Transverse colon (tissue), 4 donors: Measurements from ENCODE around the gene DENND1A. TPM values are rescaled to one million over a fixed set of nuclear protein-coding genes. Genes with fewer than 3 reads are reported as not detected.

Source experiments
- DNase-seq: peaks from one replicate; pipeline ENCODE4 v3.0.0-alpha.2; 2019
- H3K27ac ChIP-seq, 4 donors: fragments of 200-600 bp; sonication (generic); 2 replicates each; pipeline ENCODE4 v1.5.1; 2016 to 2018; ENCODE audit warnings: inconsistent platforms in 4 of 4
- H3K27me3 ChIP-seq: fragments of 200-600 bp; sonication (generic); 2 replicates; pipeline ENCODE4 v1.5.1; 2017; ENCODE audit warnings: inconsistent platforms
- H3K36me3 ChIP-seq, 4 donors: fragments of 200-600 bp; sonication (generic); 2 replicates each; pipeline ENCODE4 v1.5.1; 2017 to 2019; ENCODE audit warnings: inconsistent platforms in 4 of 4
- H3K4me1 ChIP-seq, 4 donors: fragments of 200-600 bp; sonication (generic); 2 replicates each; pipeline ENCODE4 v1.5.1; 2017 to 2020; ENCODE audit warnings: inconsistent platforms in 4 of 4
- H3K4me3 ChIP-seq, 4 donors: fragments of 200-600 bp; sonication (generic); 1 replicate in 1 of 4; 2 replicates in 3 of 4; pipeline versions ENCODE4 v1.5.1 to v1.6.1; 2017 to 2019; ENCODE audit warnings: inconsistent platforms in 4 of 4
- H3K9me3 ChIP-seq, 2 donors: fragments of 200-600 bp; sonication (generic); 2 replicates each; pipeline ENCODE4 v1.5.1; 2017 to 2019; ENCODE audit warnings: inconsistent platforms in 2 of 2
- CTCF ChIP-seq, 5 experiments: fragments of 200-600 bp in 3 of 5; fragments of 450-650 bp in 2 of 5; sonication (generic) in 3 of 5; IDR thresholded peaks; 1 replicate in 2 of 5; 2 replicates in 3 of 5; pipeline ENCODE4 v1.5.1; 2016 to 2017; ENCODE audit warnings: antibody characterized with exemption in 5 of 5, inconsistent platforms in 3 of 5, mild to moderate bottlenecking in 2 of 5, moderate library complexity in 1 of 5
- EP300 ChIP-seq: sonication (generic); formaldehyde crosslinking; IDR thresholded peaks from one replicate; pipeline ENCODE4 v1.6.1; 2017; ENCODE audit warnings: antibody characterized with exemption, low read depth
- POLR2A ChIP-seq: fragments of 450-650 bp; IDR thresholded peaks from one replicate; pipeline ENCODE4 v1.6.1; 2016; ENCODE audit warnings: antibody characterized with exemption, mild to moderate bottlenecking, moderate library complexity
- POLR2AphosphoS5 ChIP-seq, 3 donors: sonication (generic); formaldehyde crosslinking; IDR thresholded peaks; one replicate each; pipeline ENCODE4 v1.6.1; 2016; ENCODE audit warnings: antibody characterized with exemption in 3 of 3
- WGBS, 2 donors: methylation state at CpG; one replicate each; pipeline ENCODE4 v1.1.5; 2018; ENCODE audit warnings: low coverage in 1 of 2; 5-methylcytosine and 5-hydroxymethylcytosine counted together
- in situ Hi-C, 4 donors: fragments of 200-750 bp; cut with MboI; loops; one replicate each; pipeline versions ENCODE4 v1.15.0 to v1.15.1; 2017; ENCODE audit warnings: low sequenced_read_pairs in 3 of 4, low pct_ligation_motif_present in 1 of 4, low pct_unique_long_range_greater_than_20kb in 1 of 4
- intact Hi-C: fragments of 100-400 bp; cut with DNase I; formaldehyde crosslinking; loops from one replicate; pipeline ENCODE4 v1.15.1; 2023; ENCODE audit warnings: low total_unique reads
- total RNA-seq, 4 donors: library from RNA; depleted of rRNA; stranded (reverse); fragments of >200 nt; gene quantifications; one replicate each; pipeline ENCODE4 v1.1.0, GENCODE V29; 2016

The DENND1A gene
- total RNA-seq, 4 donors from 2014 or later, result 12.5 to 78.6 (median 40.0) TPM

- Histone ChIP-seq H3K27me3 (no peaks in the 10 kb centered on the region), H3K4me1 (peaks cover 0 to 13% (median 4%) of the 10 kb centered on the region in 4 donors), H3K36me3 (no peaks in the 10 kb centered on the region), H3K27ac (no peak overlapping the region), H3K4me3 (no peak overlapping the region), H3K9me3 (no peaks in the 10 kb centered on the region)
- in situ Hi-C loops, result loop anchor here in 1 of 4 donors (10.0 kb wide), 1 partner anchor 259 kb away; no protein-coding TSS in a partner anchor
- intact Hi-C loops, result loop anchor here (10.0 kb wide), 1 partner anchor 79 kb away; the partner anchor contains the start of gene STRBP
- no peak for TF ChIP-seq CTCF (IDR thresholded peaks at IDR 0.05)
- TF ChIP-seq POLR2A, result no peak
- TF ChIP-seq EP300, result no peak
- WGBS, 2 donors, result 44 to 62% methylated on average over 2 to 12 of the region's 13 CpGs
- DNase-seq, result no peak
Observed at GRCh38 chr9:123343443-123344191, 586.3 kb downstream of the DENND1A start.

GRCh38 chr9:123342247-123342646 lies 587.7 kb downstream of the DENND1A start:
- H3K4me3 ChIP-seq, result no peak overlapping the region
- H3K9me3 ChIP-seq, result no peaks in the 10 kb centered on the region
- no peak overlapping the region for H3K27ac ChIP-seq
- TF ChIP-seq CTCF (IDR thresholded peaks at IDR 0.05) (no peak), EP300 (no peak), POLR2A (no peak), POLR2AphosphoS5 (IDR thresholded peaks at IDR 0.05) (no peak)
- H3K27me3 ChIP-seq, result no peaks in the 10 kb centered on the region
- H3K4me1 ChIP-seq, result peaks cover 0 to 13% (median 4%) of the 10 kb centered on the region in 4 donors
- H3K36me3 ChIP-seq, result no peaks in the 10 kb centered on the region
- WGBS, 2 donors, result 86% methylated on average over 5 of the region's 5 CpGs; no CpG with 5 or more reads in 1 of the 2 donors
- intact Hi-C loops, result loop anchor here (10.0 kb wide), 1 partner anchor 77 kb away; the partner anchor contains the start of gene STRBP
- no peak for DNase-seq
- in situ Hi-C loops, result loop anchor here in 1 of 4 donors (10.0 kb wide), 1 partner anchor 257 kb away; no protein-coding TSS in a partner anchor

GRCh38 chr9:123341816-123342215 lies 588.1 kb downstream of the DENND1A start:
- WGBS, 2 donors, result 75% methylated on average over 6 of the region's 6 CpGs; no CpG with 5 or more reads in 1 of the 2 donors
- Histone ChIP-seq H3K9me3 (no peaks in the 10 kb centered on the region), H3K27me3 (no peaks in the 10 kb centered on the region), H3K4me3 (no peak overlapping the region), H3K36me3 (no peaks in the 10 kb centered on the region), H3K27ac (no peak overlapping the region), H3K4me1 (peaks cover 0 to 13% (median 4%) of the 10 kb centered on the region in 4 donors)
- no peak for TF ChIP-seq POLR2A
- no peak for TF ChIP-seq POLR2AphosphoS5 (IDR thresholded peaks at IDR 0.05)
- no peak for TF ChIP-seq CTCF (IDR thresholded peaks at IDR 0.05)
- TF ChIP-seq EP300, result no peak
- in situ Hi-C loops, result loop anchor here in 1 of 4 donors (10.0 kb wide), 1 partner anchor 257 kb away; no protein-coding TSS in a partner anchor
- intact Hi-C loops, result loop anchor here (10.0 kb wide), 1 partner anchor 77 kb away; the partner anchor contains the start of gene STRBP
- no peak for DNase-seq
